ENCODE results near the gene CTSE. TPM values are rescaled to one million over a fixed set of nuclear protein-coding genes. Genes with fewer than 3 reads are reported as not detected.
"Not testable (repeated sequence)": the region's sequence is repeated elsewhere in the genome, so short reads cannot be mapped to it uniquely, and the experiment has no call there.

Gene CTSE
- not detected for total RNA-seq

GRCh38 chr1:206023695-206024094 is at the start of gene CTSE:
TSS of gene CTSE (minus strand) at chr1:206023895. CDS start at chr1:206023791, 104 bp downstream.
- no peak for TF ChIP-seq CTCF (IDR thresholded peaks at IDR 0.05)
- DNase-seq (ENCODE audit: low spot score) (no peak), ATAC-seq (ENCODE audit: low FRiP score) (no peak)

- ATAC-seq (ENCODE audit: low FRiP score) (no peak), DNase-seq (ENCODE audit: low spot score) (no peak)
- TF ChIP-seq CTCF (IDR thresholded peaks at IDR 0.05): no peak
Observed at GRCh38 chr1:206070627-206071304, 47.1 kb upstream of the CTSE start.

- DNase-seq (ENCODE audit: low spot score) (no peak), ATAC-seq (ENCODE audit: low FRiP score) (no peak)
- TF ChIP-seq CTCF (IDR thresholded peaks at IDR 0.05): no peak
Observed at GRCh38 chr1:206068314-206068713, 44.6 kb upstream of the CTSE start.

GRCh38 chr1:206067486-206068227 is 44.0 kb upstream of the CTSE start:
- ATAC-seq (ENCODE audit: low FRiP score): peak; percentile 93

GRCh38 chr1:206066479-206067171 is 42.9 kb upstream of the CTSE start:
- ATAC-seq (ENCODE audit: low FRiP score): no peak
- TF ChIP-seq CTCF (IDR thresholded peaks at IDR 0.05): no peak

More at GRCh38 chr1:206067486-206068227, 44.0 kb upstream of the CTSE start:
- DNase-seq (ENCODE audit: low spot score): no peak
- TF ChIP-seq CTCF (IDR thresholded peaks at IDR 0.05): no peak

GRCh38 chr1:206065547-206066145 is 42.0 kb upstream of the CTSE start:
- DNase-seq (ENCODE audit: low spot score) (no peak), ATAC-seq (ENCODE audit: low FRiP score) (no peak)
- no peak for TF ChIP-seq CTCF (IDR thresholded peaks at IDR 0.05)

More at GRCh38 chr1:206066479-206067171, 42.9 kb upstream of the CTSE start:
- DNase-seq (ENCODE audit: low spot score): no peak

GRCh38 chr1:206064501-206064900 is 40.8 kb upstream of the CTSE start:
- not testable (repeated sequence) for DNase-seq (ENCODE audit: low spot score); ATAC-seq (ENCODE audit: low FRiP score)

GRCh38 chr1:206064001-206064400 is 40.3 kb upstream of the CTSE start:
- not testable (repeated sequence) for DNase-seq (ENCODE audit: low spot score); ATAC-seq (ENCODE audit: low FRiP score)
